Neural progenitor cell (in vitro differentiated cells): ENCODE results near the gene SEC63. TPM values are rescaled to one million over a fixed set of nuclear protein-coding genes. Genes with fewer than 3 reads are reported as not detected.
A peak's percentile ranks its signal among the peaks of the same experiment; 100 is the strongest.

Experiments used
- DNase-seq: peaks from one replicate; pipeline ENCODE4 v3.0.0-alpha.2; 2016; ENCODE audit warnings: low spot score
- H2AFZ ChIP-seq: fragments of 200-600 bp; sonication (generic); replicated peaks from 2 replicates; pipeline ENCODE4 v1.6.1; 2016; ENCODE audit warnings: antibody characterized with exemption
- H3F3A ChIP-seq: fragments of 200-600 bp; sonication (generic); 2 replicates; pipeline ENCODE4 v1.6.1; 2016; ENCODE audit warnings: antibody characterized with exemption, low read depth
- H3K27ac ChIP-seq: fragments of 200-600 bp; sonication (generic); 2 replicates; pipeline ENCODE4 v1.5.1; 2016; ENCODE audit warnings: mild to moderate bottlenecking
- H3K27me3 ChIP-seq: fragments of 200-600 bp; sonication (generic); 2 replicates; pipeline ENCODE4 v1.6.1; 2016; ENCODE audit warnings: mild to moderate bottlenecking, moderate library complexity
- H3K36me3 ChIP-seq: fragments of 200-600 bp; sonication (generic); 2 replicates; pipeline ENCODE4 v1.5.1; 2016
- H3K4me1 ChIP-seq: fragments of 200-600 bp; sonication (generic); 2 replicates; pipeline ENCODE4 v1.6.1; 2016; ENCODE audit warnings: mixed run types
- H3K4me2 ChIP-seq: fragments of 200-600 bp; sonication (generic); 2 replicates; pipeline ENCODE4 v1.6.1; 2016
- H3K4me3 ChIP-seq: fragments of 200-600 bp; sonication (generic); 2 replicates; pipeline ENCODE4 v1.5.1; 2016
- H3K79me2 ChIP-seq: fragments of 200-600 bp; sonication (generic); 2 replicates; pipeline ENCODE4 v1.6.1; 2016; ENCODE audit warnings: low read depth
- H3K9ac ChIP-seq: fragments of 200-600 bp; sonication (generic); 2 replicates; pipeline ENCODE4 v1.6.1; 2016
- H3K9me3 ChIP-seq: fragments of 200-600 bp; sonication (generic); 2 replicates; pipeline ENCODE4 v1.5.1; 2016; ENCODE audit warnings: low read depth
- H4K20me1 ChIP-seq: fragments of 200-600 bp; sonication (generic); 2 replicates; pipeline ENCODE4 v1.6.1; 2016; ENCODE audit warnings: low read depth
- H3K27ac Mint-ChIP-seq: 3 replicates; pipeline ENCODE4 v1.8.0; 2021; ENCODE audit warnings: mixed read lengths
- H3K27me3 Mint-ChIP-seq: 2 replicates; pipeline ENCODE4 v1.8.0; 2022; ENCODE audit warnings: low read depth, mild to moderate bottlenecking, inconsistent platforms, moderate library complexity, mixed read lengths; ENCODE audit not compliant: insufficient read depth
- H3K36me3 Mint-ChIP-seq: 3 replicates; pipeline ENCODE4 v1.8.0; 2021; ENCODE audit warnings: mixed read lengths
- H3K4me1 Mint-ChIP-seq: 3 replicates; pipeline ENCODE4 v1.8.0; 2021; ENCODE audit warnings: mixed read lengths
- H3K4me3 Mint-ChIP-seq: 3 replicates; pipeline ENCODE4 v1.8.0; 2021; ENCODE audit warnings: mild to moderate bottlenecking, moderate library complexity, mixed read lengths
- H3K9me3 Mint-ChIP-seq: 3 replicates; pipeline ENCODE4 v1.8.0; 2020; ENCODE audit warnings: mixed read lengths
- EZH2 ChIP-seq: fragments of 200-600 bp; sonication (generic); IDR thresholded peaks from 2 replicates; pipeline ENCODE4 v1.6.1; 2017; ENCODE audit warnings: antibody characterized with exemption, mild to moderate bottlenecking, moderate library complexity
- EZH2phosphoT487 ChIP-seq: fragments of 200-600 bp; sonication (generic); IDR thresholded peaks from 2 replicates; pipeline ENCODE4 v1.6.1; 2017; ENCODE audit warnings: antibody characterized with exemption
- total RNA-seq: library from RNA; depleted of rRNA; stranded (reverse); fragments of >200 nt; gene quantifications from 2 replicates; pipeline ENCODE4 v1.2.3, GENCODE V29; 2015; ENCODE audit warnings: low replicate concordance
- TF ChIP-seq, protein P1 (sequence below): fragments of 200-600 bp; sonication (generic); IDR thresholded peaks from 2 replicates; pipeline ENCODE4 v1.5.1; 2017; ENCODE audit warnings: antibody characterized with exemption, mild to moderate bottlenecking

The SEC63 gene
- total RNA-seq, 1 donor from 2014 or later, result 20.7 TPM

DNA sequence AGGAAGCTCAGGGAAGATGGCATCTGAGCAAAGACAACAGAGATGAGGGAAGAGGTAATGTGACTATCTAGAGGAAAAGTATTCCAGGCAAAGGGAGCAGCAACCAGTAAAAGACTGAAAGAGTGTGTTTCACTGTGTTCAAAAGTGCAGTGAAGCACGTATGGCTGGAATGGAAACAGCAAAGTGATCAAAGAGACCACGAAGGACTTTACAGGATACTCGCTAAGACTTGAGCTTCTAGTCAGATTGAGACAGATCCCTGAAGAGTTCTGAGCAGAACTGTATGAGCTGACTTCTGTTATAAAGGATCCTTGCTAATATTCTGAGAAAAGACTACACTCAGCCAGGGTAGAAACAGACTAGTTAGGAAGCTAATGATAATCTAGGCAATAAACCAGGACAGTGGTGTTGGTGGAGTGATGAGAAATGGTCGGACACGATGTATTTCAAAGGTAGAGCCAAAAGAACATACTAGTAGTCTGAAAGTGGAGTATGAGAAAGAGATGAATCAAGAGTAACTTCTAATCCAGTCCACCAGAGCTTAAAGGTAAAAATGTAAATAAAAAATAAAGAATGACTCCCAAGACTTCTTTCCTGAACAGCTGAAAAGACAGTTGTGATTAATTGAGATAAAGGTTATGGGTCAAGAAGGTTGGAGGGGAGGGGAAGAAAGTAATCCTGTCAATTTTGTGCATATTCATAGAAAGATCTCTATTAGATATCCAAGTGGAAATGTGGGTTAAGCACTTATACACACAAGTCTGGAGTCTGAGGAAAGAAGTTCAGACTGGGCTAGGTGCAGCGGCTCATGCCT is 14.2 kb downstream of the SEC63 start:
- Mint-ChIP-seq H3K4me3 (no peak overlapping the region), H3K36me3 (peaks cover 58% of the 10 kb centered on the region), H3K27me3 (peaks cover 7% of the 10 kb centered on the region), H3K4me1 (no peaks in the 10 kb centered on the region), H3K9me3 (peaks cover 59% of the 10 kb centered on the region), H3K27ac (no peak overlapping the region)
- Histone ChIP-seq H4K20me1 (peaks cover 58% of the 10 kb centered on the region), H3K4me1 (no peaks in the 10 kb centered on the region), H3K4me3 (no peak overlapping the region), H3K9ac (no peak overlapping the region), H3K36me3 (no peaks in the 10 kb centered on the region), H3K27me3 (no peaks in the 10 kb centered on the region), H3K9me3 (no peaks in the 10 kb centered on the region), H3F3A (peaks cover 5% of the 10 kb centered on the region), H3K79me2 (peaks cover 93% of the 10 kb centered on the region), H3K27ac (peak overlapping the region; percentile 55), H3K4me2 (no peak overlapping the region), H2AFZ (no peak overlapping the region)
- TF ChIP-seq, protein P1, sequence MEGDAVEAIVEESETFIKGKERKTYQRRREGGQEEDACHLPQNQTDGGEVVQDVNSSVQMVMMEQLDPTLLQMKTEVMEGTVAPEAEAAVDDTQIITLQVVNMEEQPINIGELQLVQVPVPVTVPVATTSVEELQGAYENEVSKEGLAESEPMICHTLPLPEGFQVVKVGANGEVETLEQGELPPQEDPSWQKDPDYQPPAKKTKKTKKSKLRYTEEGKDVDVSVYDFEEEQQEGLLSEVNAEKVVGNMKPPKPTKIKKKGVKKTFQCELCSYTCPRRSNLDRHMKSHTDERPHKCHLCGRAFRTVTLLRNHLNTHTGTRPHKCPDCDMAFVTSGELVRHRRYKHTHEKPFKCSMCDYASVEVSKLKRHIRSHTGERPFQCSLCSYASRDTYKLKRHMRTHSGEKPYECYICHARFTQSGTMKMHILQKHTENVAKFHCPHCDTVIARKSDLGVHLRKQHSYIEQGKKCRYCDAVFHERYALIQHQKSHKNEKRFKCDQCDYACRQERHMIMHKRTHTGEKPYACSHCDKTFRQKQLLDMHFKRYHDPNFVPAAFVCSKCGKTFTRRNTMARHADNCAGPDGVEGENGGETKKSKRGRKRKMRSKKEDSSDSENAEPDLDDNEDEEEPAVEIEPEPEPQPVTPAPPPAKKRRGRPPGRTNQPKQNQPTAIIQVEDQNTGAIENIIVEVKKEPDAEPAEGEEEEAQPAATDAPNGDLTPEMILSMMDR, result no peak
- TF ChIP-seq EZH2 (no peak), EZH2phosphoT487 (no peak)
- DNase-seq, result no peak

DNA sequence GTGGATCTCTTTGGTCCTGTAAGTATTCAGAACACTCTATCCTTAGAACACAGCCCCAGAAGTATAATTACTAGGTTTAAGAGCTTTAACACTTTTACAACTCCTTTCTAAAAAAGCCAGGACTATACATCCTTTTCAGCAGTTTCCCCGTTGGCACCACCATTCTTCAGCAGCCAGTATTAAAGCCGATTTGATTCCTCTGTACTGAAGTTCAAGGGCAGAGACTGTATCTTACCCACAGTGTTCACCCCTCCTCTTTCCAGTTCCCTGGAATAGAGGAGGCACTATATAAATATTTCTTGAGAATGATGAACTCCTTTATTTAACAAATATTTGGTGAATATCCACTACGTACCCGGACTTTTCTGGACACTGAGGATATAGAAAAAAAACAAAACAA is 15.9 kb downstream of the SEC63 start:
- Histone ChIP-seq H3K4me2 (no peak overlapping the region), H3K27ac (no peak overlapping the region), H3K9me3 (no peaks in the 10 kb centered on the region), H4K20me1 (peaks cover 53% of the 10 kb centered on the region), H3K4me1 (no peaks in the 10 kb centered on the region), H3K79me2 (peaks cover 93% of the 10 kb centered on the region), H3K9ac (no peak overlapping the region), H3F3A (peaks cover 5% of the 10 kb centered on the region), H2AFZ (no peak overlapping the region), H3K4me3 (no peak overlapping the region), H3K27me3 (no peaks in the 10 kb centered on the region), H3K36me3 (no peaks in the 10 kb centered on the region)
- Mint-ChIP-seq H3K4me1 (no peaks in the 10 kb centered on the region), H3K36me3 (peaks cover 56% of the 10 kb centered on the region), H3K9me3 (peaks cover 57% of the 10 kb centered on the region), H3K27ac (no peak overlapping the region), H3K27me3 (peaks cover 7% of the 10 kb centered on the region), H3K4me3 (no peak overlapping the region)
- no peak for DNase-seq
- TF ChIP-seq EZH2, result no peak
- no peak for TF ChIP-seq EZH2phosphoT487
- TF ChIP-seq, protein P1, result no peak

DNA sequence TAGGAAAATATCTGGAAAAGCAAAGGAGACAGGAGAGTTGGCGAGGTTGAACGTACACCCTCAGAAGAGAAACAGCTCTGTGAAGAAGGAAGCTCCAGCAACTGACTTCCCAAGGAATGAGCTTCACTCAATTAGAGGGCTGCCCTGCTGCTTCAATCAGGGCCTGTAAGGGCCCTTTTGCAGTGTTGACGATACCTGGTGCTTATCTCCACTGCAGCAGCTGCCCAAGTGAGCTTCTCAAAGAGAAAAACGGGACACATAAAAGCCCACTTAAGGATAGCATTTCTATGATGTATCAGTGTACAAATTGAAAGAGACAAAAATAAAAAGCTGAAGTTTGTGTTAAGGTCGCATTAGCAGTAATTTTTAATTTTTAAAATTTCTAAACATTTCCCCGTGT is 16.4 kb downstream of the SEC63 start:
- no peaks in the 10 kb centered on the region for H3K27me3 ChIP-seq
- H3K4me3 Mint-ChIP-seq, result no peak overlapping the region
- peaks cover 93% of the 10 kb centered on the region for H3K79me2 ChIP-seq
- peaks cover 3% of the 10 kb centered on the region for H3K36me3 ChIP-seq
- peak; percentile 28 for DNase-seq
- no peak overlapping the region for H3K27ac ChIP-seq
- no peak overlapping the region for H3K4me3 ChIP-seq
- H3K4me1 Mint-ChIP-seq, result no peaks in the 10 kb centered on the region
- no peak overlapping the region for H3K27ac Mint-ChIP-seq
- H3K27me3 Mint-ChIP-seq, result peaks cover 7% of the 10 kb centered on the region
- H3K9me3 Mint-ChIP-seq, result peaks cover 57% of the 10 kb centered on the region
- TF ChIP-seq, protein P1, result no peak
- no peak for TF ChIP-seq EZH2phosphoT487
- TF ChIP-seq EZH2, result no peak
- no peak overlapping the region for H3K9ac ChIP-seq
- H3K4me1 ChIP-seq, result no peaks in the 10 kb centered on the region
- H4K20me1 ChIP-seq, result peaks cover 53% of the 10 kb centered on the region
- peaks cover 5% of the 10 kb centered on the region for H3F3A ChIP-seq
- H3K4me2 ChIP-seq, result no peak overlapping the region
- H3K9me3 ChIP-seq, result no peaks in the 10 kb centered on the region
- no peak overlapping the region for H2AFZ ChIP-seq
- H3K36me3 Mint-ChIP-seq, result peaks cover 57% of the 10 kb centered on the region
